ENCODE data around the gene NTM. TPM values are rescaled to one million over a fixed set of nuclear protein-coding genes. Genes with fewer than 3 reads are reported as not detected.

Gene NTM
- total and polyA plus RNA-seq, 2 experiments from 2014 or later, result 2.2 to 4.9 TPM

GRCh38 chr11:131802440-131803115, 432.2 kb downstream of the NTM start:
- no peaks in the 10 kb centered on the region for H3K9me2 ChIP-seq (replicated peaks; ENCODE audit: insufficient read depth)
- TF ChIP-seq EZH2 (IDR thresholded peaks at IDR 0.05; ENCODE audit: borderline replicate concordance) (no peak), CTCF (IDR thresholded peaks at IDR 0.05; ENCODE audit: poor library complexity) (no peak), EZH2phosphoT487 (IDR thresholded peaks at IDR 0.05; ENCODE audit: low read depth, severe bottlenecking, unreplicated experiment) (no peak)
- no peaks in the 10 kb centered on the region for H3K4me1 ChIP-seq (ENCODE audit: insufficient read depth)
- peaks cover 38% of the 10 kb centered on the region for H3K27me3 ChIP-seq
- no peaks in the 10 kb centered on the region for H3K36me3 ChIP-seq (replicated peaks; ENCODE audit: insufficient read depth, low read depth)
- H3K4me2 ChIP-seq, result no peak overlapping the region
- no peaks in the 10 kb centered on the region for H3K79me2 ChIP-seq
- H4K20me1 ChIP-seq (ENCODE audit: insufficient read depth, poor library complexity, severe bottlenecking), result no peaks in the 10 kb centered on the region
- H2AFZ ChIP-seq, result no peak overlapping the region
- no peak overlapping the region for H3K27ac ChIP-seq
- no peak overlapping the region for H3K4me3 ChIP-seq
- no peaks in the 10 kb centered on the region for H3K9me3 ChIP-seq (ENCODE audit: low read depth)
- WGBS (ENCODE audit: low lambda C conversion rate, missing lambda C conversion rate), result 57% methylated on average over 9 of the region's 9 CpGs
- DNase-seq (ENCODE audit: low spot score), result no peak

DNA sequence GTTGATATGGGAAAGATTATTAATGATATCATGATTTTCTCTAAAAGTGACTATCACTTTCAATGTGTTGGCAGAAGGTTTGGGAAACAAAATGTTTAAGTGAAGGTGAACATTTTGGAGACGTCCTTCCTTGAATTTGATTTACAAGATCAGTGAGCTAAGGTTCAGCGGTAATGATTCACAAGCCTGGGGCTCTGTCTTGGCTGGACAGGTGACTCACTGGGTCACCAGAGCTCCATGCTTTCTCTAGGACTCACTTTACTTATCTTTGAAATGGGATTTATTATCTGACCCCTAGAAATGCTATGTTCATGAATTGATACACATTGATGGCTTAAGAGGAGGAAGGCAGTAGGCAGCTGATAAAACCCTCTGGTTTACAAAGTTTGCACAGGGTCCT, 437.5 kb downstream of the NTM start:
- WGBS (ENCODE audit: low lambda C conversion rate, missing lambda C conversion rate), result 85% methylated on average over 2 of the region's 2 CpGs
- DNase-seq (ENCODE audit: low spot score), result no peak
- H3K9me2 ChIP-seq (replicated peaks; ENCODE audit: insufficient read depth), result no peaks in the 10 kb centered on the region
- no peaks in the 10 kb centered on the region for H3K36me3 ChIP-seq (replicated peaks; ENCODE audit: insufficient read depth, low read depth)
- no peaks in the 10 kb centered on the region for H3K4me1 ChIP-seq (ENCODE audit: insufficient read depth)
- H3K4me2 ChIP-seq, result no peak overlapping the region
- no peaks in the 10 kb centered on the region for H3K9me3 ChIP-seq (ENCODE audit: low read depth)
- peaks cover 35% of the 10 kb centered on the region for H3K27me3 ChIP-seq
- H3K27ac ChIP-seq, result no peak overlapping the region
- H4K20me1 ChIP-seq (ENCODE audit: insufficient read depth, poor library complexity, severe bottlenecking), result no peaks in the 10 kb centered on the region
- H3K79me2 ChIP-seq, result no peaks in the 10 kb centered on the region
- TF ChIP-seq CTCF (IDR thresholded peaks at IDR 0.05; ENCODE audit: poor library complexity) (no peak), EZH2phosphoT487 (IDR thresholded peaks at IDR 0.05; ENCODE audit: low read depth, severe bottlenecking, unreplicated experiment) (no peak), EZH2 (IDR thresholded peaks at IDR 0.05; ENCODE audit: borderline replicate concordance) (no peak)
- no peak overlapping the region for H2AFZ ChIP-seq
- no peak overlapping the region for H3K4me3 ChIP-seq

DNA sequence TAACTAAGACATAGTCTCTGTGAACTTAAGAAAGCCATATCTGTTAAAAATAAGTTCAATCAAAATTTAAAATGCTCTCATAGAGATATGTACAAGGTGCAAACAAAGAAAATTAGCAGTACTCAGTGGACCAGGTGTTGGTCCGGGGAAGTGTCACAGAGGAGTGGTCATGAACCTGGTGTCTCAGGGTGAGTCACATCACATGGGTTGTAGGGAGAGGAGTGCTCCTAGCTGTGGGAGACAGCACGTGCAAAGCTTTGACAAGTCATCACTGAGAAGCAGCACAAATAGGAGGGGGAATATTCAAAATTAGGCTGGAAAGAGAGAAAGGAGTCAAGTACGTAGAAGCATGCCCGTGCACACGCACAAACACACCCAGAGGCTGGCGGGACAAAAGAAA, 438.1 kb downstream of the NTM start:
- H3K27ac ChIP-seq, result no peak overlapping the region
- H4K20me1 ChIP-seq (ENCODE audit: insufficient read depth, poor library complexity, severe bottlenecking), result no peaks in the 10 kb centered on the region
- H3K9me3 ChIP-seq (ENCODE audit: low read depth), result no peaks in the 10 kb centered on the region
- 80% methylated on average over 6 of the region's 6 CpGs for WGBS (ENCODE audit: low lambda C conversion rate, missing lambda C conversion rate)
- H3K4me2 ChIP-seq, result no peak overlapping the region
- H3K79me2 ChIP-seq, result no peaks in the 10 kb centered on the region
- H3K4me1 ChIP-seq (ENCODE audit: insufficient read depth), result no peaks in the 10 kb centered on the region
- no peak for DNase-seq (ENCODE audit: low spot score)
- H3K4me3 ChIP-seq, result no peak overlapping the region
- no peaks in the 10 kb centered on the region for H3K36me3 ChIP-seq (replicated peaks; ENCODE audit: insufficient read depth, low read depth)
- peaks cover 34% of the 10 kb centered on the region for H3K27me3 ChIP-seq
- TF ChIP-seq EZH2 (IDR thresholded peaks at IDR 0.05; ENCODE audit: borderline replicate concordance), result no peak
- TF ChIP-seq CTCF (IDR thresholded peaks at IDR 0.05; ENCODE audit: poor library complexity), result no peak
- TF ChIP-seq EZH2phosphoT487 (IDR thresholded peaks at IDR 0.05; ENCODE audit: low read depth, severe bottlenecking, unreplicated experiment), result no peak
- no peaks in the 10 kb centered on the region for H3K9me2 ChIP-seq (replicated peaks; ENCODE audit: insufficient read depth)
- H2AFZ ChIP-seq, result no peak overlapping the region

Measured in hepatocyte (in vitro differentiated cells).